DMS 273 (cell line): ENCODE data around the gene CCDC77.

Experiments used
- DNase-seq: peaks from one replicate; lab custom pipeline; 2025; ENCODE audit not compliant: unreplicated experiment; lab: John Stamatoyannopoulos, UW

The CCDC77 gene

DNA sequence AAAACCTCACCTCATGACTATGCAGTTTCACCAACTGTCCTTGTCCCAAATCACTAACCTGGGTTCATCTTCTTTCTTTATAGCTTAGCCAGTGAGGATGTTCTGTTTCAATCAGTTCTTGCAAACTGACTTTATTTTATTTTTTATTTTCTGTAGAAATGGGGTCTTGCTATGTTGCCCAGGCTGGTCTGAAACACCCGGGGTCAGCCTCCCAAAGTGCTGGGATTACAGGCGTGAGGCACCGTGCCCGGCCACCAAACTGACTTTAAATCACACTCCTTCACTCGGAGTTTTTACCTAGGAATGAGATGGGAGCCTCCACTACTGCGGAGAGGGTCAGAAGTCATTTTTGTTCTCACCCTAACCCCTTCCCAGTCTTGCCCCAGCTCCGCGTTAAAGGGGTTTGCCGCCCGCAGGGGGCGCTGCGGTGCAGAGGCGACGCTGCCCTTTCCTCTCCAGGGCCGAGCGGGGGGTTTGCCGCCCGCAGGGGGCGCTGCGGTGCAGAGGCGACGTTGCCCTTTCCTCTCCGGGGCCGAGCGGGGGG, 51.3 kb downstream of the CCDC77 start:
- peak; percentile 16 for DNase-seq

DNA sequence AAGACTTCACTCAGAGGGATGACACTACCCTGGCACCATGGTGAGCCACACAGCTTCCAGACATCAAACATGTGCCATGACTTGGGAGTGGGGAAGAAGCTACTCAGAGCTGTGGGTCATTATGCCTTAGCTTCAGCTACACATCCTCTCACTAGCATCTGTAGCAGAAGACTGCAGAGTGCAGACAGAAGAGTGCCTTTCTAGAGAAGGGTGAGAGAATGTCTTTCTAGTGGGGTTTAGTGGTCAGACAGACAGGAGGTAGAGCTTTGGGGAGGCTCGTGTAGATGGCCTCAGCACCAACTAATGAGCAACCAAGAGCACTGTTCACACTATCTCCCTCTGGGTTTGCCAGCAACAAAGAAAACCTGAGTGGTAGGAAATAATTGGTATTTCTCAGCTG, 53.4 kb downstream of the CCDC77 start:
- DNase-seq, result no peak

DNA sequence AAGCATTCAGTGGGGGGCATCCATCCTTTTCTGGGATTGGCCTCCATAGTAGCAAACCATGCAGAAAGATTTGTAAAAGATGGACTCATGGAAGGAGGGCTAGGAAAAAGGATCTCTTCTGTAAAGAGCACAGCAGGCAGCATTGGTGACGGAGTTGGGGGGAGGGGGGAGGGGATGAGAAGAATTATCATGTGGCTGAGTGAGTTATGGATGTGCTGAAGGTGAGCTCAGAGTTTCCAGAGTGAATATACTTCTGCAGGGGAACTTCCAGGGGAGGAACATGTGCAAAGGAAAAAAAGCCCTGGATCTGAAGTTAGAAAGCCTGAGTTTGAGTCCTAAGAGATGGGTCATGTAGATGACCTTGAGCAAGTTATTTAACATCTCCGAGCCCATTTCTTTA, 54.4 kb downstream of the CCDC77 start:
- no peak for DNase-seq

DNA sequence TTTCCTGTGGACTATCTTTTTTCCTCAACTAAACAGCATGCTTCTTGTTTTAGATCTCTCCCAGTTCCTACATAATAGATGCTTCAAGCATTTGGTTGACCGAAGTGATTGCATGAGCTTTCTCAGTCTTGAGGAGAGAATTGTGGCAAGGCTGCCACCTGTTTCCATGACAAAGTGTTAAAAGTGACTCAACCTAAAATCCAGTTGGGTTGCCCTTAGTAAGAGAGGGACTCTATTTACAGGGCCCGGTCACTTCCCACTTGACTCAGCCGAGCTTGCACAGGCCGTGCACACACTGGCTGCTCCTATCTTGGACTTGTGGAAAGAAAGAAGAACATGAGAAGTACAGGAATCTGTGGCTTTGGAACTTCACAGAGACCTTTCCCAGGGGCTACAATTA, 56.2 kb downstream of the CCDC77 start:
- DNase-seq, result no peak

DNA sequence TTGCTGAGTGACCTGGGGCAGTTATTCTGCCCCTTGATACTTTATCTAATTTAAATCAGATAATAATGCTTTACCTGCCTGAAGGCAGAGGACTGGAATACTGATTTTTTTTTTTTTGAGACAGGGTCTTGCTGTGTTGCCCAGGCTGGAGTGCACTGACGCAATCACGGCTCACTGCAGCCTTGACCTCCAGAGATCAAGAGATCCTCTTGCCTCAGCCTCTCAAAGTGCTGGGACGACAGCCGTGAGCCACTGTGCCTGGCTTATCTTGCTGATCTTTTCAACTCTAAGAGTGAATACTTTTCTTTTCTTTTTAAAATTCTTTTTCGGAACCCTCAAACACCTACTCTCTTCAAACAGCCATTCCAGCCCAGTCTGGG, 57.6 kb downstream of the CCDC77 start:
- no peak for DNase-seq

DNA sequence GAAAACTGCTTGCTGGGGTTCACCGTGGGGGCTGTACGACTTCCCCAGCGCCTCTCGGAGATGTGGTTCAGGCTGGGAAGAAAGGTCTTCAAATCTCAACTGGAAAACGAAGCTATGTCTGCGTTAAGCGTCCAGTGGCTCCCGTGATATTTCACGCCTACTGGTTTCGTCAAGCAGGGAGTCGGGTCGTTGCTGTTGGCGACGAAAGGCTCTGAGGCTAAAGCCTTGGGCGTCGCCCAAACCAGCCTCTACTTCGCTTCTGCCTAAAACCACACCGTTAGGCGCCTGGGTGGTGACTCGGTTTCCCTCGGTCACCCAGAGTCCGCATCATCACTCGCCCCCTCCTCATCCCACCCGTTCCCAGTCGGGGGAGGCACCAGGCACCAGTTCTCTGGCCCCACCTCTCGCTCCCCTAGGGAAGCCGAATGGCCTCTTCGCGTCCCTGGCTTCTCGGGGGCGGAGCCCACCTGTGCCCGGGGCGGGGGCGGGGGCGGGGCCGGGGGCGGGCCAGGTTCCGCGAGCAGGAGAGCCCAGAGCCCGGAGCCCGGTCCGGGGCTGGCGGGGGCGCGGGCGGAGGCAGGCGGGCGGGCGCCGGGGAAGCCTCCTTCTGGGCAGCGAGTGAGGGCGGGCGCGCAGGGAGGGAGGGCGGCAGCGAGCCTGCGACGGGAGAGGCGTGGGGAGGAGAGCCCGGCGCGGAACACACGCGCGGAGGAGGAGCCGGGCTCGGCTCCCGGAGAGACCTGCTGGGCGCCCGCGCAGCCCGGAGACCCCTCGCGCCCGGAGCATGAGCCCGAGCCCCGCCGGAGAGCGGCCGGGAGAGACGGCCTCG, 58.2 kb downstream of the CCDC77 start, which contains the start of gene B4GALNT3:
Gene B4GALNT3, plus strand, starts transcription at position 510 of the 829 bp plus-strand sequence. CDS start 438 bp downstream, outside the sequence.
- DNase-seq, result peak; percentile 69

DNA sequence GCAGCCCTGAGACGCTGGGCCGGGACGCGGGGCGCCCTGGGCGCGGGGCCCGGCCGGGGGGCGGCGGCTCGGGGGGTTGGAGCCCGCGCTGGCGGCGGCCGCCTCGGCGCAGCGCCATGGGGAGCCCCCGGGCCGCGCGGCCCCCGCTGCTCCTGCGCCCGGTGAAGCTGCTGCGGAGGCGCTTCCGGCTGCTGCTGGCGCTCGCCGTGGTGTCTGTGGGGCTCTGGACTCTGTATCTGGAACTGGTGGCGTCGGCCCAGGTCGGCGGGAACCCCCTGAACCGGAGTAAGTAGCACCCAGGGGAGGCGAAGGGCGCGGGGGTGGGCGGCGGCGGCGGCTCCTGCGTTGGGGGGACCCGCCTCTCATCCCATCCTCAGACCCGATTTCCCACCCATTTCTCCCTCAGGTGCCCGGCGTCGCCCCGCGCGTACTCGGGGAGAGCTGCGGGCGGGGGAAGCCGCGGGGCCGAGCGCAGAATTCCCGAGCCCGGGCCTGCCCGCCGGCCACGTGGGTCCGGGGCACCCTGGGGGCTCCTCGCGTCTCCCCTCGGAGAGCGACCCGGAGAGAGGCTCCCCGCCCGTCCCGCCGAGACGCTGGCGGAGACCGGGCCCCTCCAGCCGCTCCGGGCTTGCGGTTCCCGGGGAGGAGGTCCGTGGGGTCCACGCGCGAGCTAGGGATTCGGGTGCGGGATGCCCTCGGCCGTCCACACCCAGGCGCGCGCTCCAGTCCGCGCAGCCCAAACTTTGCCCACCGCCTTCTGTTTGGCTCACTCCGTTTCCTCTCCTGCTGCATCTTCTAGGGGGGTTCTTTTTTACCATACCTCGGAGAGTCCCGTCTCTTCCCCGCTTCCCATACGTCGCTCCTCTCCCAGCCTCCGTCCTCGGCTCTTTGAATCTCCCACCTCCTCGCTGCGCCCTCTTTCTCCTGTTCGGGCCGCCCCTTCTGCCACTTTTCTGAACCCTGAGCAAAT, 59.1 kb downstream of the CCDC77 start:
- DNase-seq, result peak; percentile 44

DNA sequence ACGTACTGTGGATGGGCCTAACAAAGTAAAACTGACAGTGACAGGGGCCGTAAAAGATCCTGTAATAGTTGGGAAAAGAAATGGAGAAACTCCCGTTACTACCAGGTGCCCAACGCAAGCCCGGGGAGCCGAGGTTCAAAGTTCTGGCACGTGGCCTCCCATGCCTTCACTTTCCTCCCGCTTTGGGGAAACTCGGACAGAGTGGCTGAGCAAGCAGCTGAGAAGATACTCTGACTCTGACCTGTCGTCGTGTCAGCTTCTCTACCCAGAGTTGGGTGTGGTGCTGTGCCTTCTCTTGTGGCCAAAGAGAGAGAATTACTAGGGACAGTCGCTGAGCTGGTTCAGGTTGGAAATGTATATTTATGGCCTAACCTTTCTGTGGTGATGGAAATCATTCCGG, 60.0 kb downstream of the CCDC77 start:
- DNase-seq, result no peak

DNA sequence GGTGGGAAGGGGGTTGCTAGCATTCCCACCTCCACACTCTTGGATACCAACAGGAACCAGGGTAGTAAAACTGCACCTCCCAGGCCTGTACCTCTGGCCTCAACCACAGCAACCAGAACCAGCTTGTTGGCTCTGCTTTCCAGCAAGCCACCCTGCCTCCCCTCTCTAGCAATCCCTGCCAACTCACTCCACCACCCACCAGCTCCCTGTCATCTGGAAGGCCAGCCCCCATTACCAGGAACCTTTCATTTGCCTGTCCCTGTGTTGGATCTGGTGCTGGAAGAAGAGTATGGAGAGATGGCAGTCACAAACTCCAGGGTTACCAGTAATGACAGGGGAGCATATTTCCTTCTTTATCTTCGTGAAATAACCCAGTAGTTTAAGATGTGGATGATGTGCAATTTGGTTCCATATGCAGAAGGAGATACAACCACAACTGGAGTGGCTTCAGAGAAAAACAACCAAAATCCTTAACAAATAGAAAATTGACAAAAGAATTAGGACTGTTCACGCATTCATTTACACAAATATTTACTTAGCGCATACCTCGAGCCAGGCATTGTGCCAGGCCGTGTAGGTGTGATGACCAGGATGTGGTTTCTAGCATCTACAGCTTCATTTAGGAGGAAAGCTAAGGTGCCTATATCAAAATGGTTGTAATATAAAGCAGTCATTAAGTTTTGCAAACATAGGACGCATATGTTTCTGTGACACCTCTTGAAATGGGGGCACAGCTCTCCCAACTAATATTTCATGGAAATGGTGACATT, 61.7 kb downstream of the CCDC77 start:
- peak; percentile 35 for DNase-seq

DNA sequence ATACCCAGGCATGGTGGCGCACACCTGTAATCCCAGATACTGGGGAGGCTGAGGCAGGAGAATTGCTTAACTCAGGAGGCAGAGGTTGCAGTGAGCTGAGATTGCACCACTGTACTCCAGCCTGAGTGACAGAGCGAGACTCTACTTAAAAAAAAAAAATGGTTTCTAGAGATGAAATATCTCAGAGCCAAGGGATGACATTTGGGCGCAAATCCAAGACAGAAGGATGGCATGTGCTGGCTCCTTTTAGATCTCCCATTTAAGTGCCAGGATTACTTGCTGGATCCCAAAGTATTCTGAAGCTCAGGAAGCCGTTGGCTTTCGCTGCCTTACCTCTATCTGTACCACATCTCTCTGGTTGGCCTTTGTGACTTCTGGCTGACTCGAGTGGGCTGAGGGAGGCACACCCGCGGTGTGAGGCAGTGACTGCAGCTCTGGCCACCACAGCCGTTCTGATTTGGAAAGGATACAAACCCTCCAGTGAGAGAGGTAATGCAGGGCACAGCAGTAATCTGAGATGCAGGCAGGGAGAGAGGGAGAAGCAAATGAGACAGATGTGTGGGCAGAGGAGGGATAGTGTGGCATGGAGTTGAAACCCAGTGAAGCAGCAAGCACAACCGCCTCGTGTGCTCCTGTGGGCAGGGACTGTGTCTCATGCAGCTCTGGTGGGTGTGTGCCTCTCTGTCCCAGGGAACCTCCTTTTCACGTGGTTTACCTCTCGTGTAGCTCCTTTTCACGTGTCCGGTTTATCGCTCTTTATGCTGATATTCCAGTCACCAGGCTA, 63.2 kb downstream of the CCDC77 start:
- peak; percentile 82 for DNase-seq

DNA sequence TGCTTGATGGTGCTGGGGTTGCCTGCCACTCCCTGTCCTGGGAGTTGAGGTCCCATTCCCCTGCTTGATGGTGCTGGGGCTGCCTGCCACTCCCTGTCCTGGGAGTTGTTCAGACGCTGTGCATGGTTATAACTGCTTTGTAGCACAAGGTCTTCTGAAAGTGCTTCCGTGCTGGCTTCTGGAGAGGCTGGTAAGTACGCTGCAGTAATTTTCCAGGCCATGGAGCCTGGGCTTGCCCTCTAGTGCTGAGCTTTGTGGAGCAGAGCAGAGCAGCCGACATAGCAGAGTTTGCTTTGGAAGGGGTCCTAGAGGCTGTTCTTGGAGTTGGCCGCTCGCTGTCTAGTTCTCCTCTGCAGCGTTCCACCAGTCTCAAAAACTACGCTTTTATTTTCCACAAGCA, 64.6 kb downstream of the CCDC77 start:
- no peak for DNase-seq

DNA sequence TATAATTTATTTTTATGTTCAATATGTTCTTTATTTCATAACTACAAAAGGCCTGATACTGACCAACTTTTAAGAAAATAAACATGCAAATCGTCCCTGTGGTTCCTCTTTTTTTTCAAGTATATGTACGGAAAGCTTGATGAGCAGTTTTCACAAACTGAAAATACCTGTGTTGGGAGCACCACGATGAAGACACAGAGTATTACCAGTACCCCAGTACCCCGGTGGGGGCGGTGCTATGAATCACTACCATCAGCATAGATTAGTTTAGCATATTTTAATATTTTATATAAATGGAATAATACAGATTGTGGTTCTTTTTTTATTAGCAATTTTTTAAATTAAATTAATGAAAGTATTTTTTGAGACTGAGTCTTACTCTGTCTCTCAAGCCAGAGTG, 65.3 kb downstream of the CCDC77 start:
- DNase-seq, result no peak

DNA sequence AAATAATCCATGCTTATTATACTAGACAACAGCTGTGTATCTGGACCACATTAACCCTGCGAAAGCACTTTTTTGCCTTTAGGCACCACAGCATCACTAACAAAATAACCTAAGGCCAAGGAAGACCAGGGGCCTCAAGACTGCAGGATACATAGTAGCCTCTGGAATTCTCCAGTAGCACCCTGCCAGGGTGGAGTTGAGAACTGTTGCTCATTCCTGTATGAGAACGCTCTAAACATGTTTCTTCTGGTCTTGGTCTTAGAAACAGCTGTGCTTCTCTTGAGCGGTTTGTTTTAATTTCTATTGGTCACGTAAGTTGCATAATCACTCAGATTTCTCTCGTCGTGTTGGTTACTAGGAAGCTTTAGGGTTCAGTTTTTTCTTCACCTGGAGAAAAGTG, 66.1 kb downstream of the CCDC77 start:
- no peak for DNase-seq

DNA sequence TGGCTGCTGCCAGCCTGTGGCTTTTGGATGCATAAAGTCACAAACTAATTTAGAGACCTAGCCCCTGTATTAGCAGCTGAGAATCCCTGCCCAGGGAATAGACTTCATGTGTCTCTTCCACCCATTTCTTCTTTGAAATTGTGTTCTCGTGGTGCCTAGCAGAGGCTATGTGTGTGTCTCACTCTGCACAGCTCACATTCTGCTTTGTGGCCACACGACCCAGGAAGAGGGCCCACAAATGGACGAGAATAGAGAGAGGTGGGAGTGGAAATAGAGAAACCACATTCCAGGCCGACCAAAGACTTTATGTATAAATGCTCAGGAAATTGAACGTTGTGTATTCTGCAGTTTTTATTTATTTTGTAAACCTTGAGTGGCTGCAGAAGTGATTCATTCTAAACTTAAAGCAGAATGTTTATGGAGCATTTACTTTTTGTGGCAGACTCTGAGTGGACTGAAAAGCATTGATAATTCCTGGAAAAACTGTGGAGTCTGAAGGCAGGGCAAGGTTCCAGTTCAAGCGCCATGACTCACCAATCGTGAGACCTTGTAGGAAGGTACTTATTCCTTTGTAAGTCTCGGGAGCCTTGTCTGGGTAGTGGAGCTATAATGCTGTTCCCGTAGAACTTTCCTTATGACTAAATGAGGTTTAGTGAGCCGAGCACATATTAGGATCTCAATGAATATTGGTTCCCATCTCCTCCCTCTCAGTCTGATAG, 67.4 kb downstream of the CCDC77 start:
- no peak for DNase-seq

DNA sequence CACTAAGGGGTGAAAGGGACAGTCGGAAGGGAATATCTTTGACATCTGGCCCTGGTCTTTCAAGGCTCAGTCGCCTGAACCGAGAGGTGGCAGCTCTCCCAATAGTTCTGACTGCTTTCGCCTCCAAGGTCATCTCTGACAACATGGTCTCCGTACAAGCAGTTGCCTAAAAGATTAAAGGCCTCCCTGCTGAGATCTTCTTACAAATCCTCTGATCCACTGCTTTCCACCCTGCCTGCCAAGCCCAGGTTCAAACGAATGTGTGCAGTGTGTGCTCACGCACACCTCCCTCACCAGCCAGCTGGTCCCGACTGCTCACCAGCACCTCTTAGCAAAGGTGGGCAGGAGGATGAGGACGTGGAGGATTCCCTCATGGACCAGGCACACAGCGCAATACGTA, 68.7 kb downstream of the CCDC77 start:
- DNase-seq, result no peak

DNA sequence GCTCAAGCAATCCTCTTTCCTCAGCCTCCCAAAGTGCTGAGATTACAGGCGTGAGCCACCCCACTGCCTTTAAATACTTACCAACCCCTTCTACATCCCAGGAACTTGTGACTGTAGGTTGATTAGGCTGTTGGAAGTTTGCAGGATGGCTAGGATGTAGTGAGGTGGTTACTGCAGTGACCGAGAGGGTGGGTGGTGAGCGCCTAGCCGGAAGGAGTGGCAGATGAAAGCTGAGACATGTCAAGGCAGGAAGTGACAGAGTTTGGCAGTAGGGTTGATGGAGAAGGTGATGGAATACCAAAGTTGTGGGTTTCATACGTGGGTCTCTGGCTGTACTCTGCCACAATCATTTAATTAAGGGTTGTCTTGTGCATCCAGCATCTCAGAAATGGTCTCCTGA, 71.8 kb downstream of the CCDC77 start:
- DNase-seq, result no peak

DNA sequence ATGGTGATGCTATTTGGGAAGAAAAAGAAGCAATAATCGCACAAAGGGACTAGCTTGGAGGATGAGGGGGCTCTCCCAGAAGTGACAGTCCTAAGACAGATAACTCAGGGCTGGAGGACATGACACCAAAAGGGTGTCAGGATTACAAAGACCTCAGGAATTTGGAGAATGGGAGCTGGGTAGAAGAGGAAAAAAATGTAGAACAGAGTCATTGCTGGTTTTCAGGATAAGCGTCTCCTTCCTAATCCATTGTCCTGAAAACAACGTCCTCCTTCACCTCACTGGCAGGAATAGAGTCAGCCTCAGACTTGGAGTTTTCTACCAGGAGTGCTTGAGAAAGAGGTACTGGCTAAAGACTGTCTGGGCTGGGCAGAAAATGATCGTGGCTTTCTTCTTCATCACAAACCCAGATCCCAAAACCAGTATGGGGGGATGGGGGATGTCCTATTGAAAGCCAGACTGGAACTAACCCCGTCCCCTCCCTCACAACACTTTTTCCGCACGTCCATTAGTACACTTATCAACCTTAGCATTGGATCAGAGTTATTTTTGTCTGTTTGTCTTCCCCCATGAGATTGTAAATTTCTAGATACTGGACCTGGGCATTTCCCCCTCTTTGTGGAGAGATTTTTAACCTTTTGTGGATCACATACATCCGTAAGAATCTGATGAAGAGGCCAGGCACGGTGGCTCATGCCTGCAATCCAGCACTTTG, 72.6 kb downstream of the CCDC77 start:
- no peak for DNase-seq

DNA sequence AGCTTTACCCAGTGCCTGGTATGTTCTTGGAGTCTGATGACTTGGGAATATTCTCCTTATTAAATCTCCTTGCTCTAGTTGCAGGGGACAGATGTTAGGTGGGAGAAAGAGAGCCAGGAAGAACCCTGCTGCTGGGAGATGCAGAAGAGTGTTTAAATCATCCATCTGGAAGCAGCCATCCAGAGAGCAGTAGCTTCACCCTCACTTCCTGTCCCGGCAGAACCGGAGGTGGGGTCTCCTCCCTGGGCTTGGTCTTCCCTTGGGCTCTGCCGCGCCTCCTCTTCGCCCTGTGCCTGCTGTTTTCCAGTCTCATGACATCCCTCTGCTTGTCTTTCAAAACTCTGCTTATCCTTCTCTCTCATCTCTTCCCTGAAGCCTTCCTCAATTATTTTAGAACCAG, 73.8 kb downstream of the CCDC77 start:
- DNase-seq, result peak; percentile 49

DNA sequence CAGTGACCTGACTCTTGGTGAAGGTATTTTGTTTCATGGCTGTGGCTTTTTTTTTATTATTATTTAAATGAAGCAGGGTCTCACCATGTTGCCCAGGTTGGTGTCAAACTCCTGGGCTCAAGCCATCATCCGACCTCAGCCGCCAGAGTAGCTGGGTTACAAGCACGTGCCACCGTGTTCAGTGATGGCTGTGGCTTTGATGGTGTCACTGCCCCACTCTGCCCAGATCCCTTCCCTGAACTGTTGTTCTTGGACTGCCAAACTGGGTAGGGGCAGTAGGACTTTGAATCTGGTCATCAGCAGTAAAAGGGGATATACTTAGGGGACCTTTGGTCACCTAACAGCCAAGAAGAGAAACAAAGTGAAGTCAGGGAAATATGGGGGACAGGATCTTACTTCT, 77.7 kb downstream of the CCDC77 start:
- no peak for DNase-seq
